ENCODE measurements around the gene ALG14. TPM values are rescaled to one million over a fixed set of nuclear protein-coding genes. Genes with fewer than 3 reads are reported as not detected.

The ALG14 gene, protein sequence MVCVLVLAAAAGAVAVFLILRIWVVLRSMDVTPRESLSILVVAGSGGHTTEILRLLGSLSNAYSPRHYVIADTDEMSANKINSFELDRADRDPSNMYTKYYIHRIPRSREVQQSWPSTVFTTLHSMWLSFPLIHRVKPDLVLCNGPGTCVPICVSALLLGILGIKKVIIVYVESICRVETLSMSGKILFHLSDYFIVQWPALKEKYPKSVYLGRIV
- 10 to 100 TPM; 11.4 to 19.4 TPM for total RNA-seq

DNA sequence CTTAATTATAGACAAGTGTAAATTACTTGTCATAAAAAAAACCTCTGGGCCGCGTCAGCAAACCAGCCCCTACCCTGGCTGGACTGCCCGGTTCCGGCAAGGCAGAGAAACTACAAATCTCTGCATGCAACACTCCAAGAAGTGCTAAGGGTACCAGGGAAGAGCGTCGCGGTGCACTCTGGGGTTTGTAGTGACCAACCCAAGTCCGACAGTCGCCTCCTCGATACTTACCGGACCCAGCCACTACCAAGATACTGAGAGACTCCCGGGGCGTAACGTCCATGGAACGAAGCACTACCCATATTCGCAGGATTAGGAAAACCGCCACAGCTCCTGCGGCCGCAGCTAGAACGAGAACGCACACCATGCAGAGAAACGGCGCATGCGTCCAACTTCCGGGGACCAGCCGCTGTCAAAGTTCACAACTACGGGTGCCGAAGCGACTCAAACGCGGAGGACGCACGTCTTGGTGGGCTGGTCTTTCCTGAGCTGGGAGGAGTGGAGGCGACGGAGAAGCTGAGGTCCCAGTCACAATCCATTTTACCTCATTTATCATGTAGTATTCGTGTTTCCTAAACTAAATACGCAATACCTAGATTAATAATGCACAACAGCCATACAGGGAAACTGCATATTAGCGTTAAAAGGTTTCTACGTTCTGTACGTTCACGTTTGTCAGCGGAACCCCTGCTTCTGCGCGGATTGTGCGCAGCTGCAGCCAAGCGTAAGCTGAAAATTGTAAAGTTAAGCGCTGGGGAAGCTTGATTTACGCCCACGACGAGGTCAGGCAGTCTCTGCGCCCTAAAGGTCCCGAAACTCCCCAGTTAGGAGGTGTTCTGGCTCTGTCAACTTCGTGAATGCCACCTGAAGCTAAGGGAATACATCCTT, at the start of gene ALG14:
Gene ALG14, minus strand, starts transcription at position 420 of the 888 bp plus-strand sequence. Its CDS starts 53 bp downstream, at position 367.
- DNase-seq, result peak; percentile 97
- intact Hi-C loops (cut with DNase I), result loop anchor here (10.0 kb wide), 1 partner anchor 162 kb away; the partner anchor contains the start of gene RWDD3
- Histone ChIP-seq H3K4me3 (peak within 1 kb of the TSS; percentile 50), H3K9ac (ENCODE audit: low read depth in 2 of 2, low read length in 2 of 2) (peak within 1 kb of the TSS; percentile 81 to 93), H3K36me3 (no peaks in the 10 kb centered on the region), H3K27ac (peak within 1 kb of the TSS; percentile 87), H3K4me1 (no peaks in the 10 kb centered on the region), H3K27me3 (no peaks in the 10 kb centered on the region), H3K9me3 (no peaks in the 10 kb centered on the region)
- TF ChIP-seq, protein P1, sequence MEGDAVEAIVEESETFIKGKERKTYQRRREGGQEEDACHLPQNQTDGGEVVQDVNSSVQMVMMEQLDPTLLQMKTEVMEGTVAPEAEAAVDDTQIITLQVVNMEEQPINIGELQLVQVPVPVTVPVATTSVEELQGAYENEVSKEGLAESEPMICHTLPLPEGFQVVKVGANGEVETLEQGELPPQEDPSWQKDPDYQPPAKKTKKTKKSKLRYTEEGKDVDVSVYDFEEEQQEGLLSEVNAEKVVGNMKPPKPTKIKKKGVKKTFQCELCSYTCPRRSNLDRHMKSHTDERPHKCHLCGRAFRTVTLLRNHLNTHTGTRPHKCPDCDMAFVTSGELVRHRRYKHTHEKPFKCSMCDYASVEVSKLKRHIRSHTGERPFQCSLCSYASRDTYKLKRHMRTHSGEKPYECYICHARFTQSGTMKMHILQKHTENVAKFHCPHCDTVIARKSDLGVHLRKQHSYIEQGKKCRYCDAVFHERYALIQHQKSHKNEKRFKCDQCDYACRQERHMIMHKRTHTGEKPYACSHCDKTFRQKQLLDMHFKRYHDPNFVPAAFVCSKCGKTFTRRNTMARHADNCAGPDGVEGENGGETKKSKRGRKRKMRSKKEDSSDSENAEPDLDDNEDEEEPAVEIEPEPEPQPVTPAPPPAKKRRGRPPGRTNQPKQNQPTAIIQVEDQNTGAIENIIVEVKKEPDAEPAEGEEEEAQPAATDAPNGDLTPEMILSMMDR (IDR thresholded peaks at IDR 0.05), result no peak

DNA sequence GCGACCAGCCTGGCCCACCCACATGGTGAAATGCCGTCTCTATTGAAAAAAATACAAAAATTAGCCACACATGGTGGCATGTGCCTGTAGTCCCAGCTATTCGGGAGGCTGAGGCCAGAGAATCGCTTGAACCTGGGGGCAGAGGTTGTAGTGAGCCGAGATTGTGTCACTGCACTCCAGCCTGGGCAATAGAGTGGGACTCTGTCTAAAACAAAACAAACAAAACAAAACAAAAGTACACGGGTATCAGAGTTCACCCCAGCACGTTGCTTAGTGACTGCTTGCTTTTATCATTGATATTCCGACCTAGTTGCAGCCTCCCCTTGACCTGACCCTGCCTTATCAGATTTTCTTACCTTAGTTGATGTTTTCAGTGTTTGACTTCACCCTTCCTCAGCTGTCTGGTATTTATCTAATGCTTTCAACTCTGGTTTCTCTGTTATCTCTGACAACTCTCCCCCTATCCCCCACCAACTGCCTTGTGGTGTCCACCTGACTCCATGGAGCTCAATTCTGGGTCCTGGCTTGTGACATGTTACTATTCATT, 49.5 kb upstream of the ALG14 start:
- TF ChIP-seq, protein P1 (IDR thresholded peaks at IDR 0.05), result no peak
- H3K27me3 ChIP-seq, result no peaks in the 10 kb centered on the region
- DNase-seq, result no peak
- H3K9ac ChIP-seq (ENCODE audit: low read depth in 2 of 2, low read length in 2 of 2), result no peak overlapping the region
- intact Hi-C loops (cut with DNase I), result loop anchor here (10.0 kb wide), 1 partner anchor 113 kb away; the partner anchor contains the start of gene RWDD3
- no peaks in the 10 kb centered on the region for H3K9me3 ChIP-seq
- no peak overlapping the region for H3K27ac ChIP-seq
- no peaks in the 10 kb centered on the region for H3K4me1 ChIP-seq
- no peak overlapping the region for H3K4me3 ChIP-seq
- no peaks in the 10 kb centered on the region for H3K36me3 ChIP-seq

DNA sequence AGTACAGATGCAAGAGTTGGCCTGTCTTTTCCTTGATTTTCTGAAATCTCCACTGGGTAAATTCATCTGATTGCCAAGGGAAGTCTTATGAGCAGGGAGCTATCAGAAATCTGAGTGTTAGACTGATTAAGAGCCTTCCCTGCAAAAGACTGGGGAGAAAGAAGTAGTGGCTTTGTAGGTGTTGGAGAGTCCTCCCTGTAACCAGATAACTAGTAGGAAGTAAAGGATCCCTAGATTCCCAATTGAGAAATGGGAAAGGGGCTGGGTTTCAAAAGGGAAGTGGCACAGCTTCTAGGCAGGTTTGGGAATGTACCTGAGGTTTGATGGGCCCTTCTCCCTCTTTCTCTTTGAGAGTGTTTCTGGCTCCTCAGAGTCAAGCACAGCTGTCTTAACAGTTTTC, 46.5 kb upstream of the ALG14 start:
- intact Hi-C loops (cut with DNase I), result no loop called here
- no peak overlapping the region for H3K4me3 ChIP-seq
- H3K27me3 ChIP-seq, result no peaks in the 10 kb centered on the region
- peak overlapping the region in 1 of 2 donors; percentile 9 for H3K9ac ChIP-seq (ENCODE audit: low read depth in 2 of 2, low read length in 2 of 2)
- no peak for DNase-seq
- TF ChIP-seq, protein P1 (IDR thresholded peaks at IDR 0.05), result no peak
- no peaks in the 10 kb centered on the region for H3K36me3 ChIP-seq
- no peak overlapping the region for H3K27ac ChIP-seq
- no peaks in the 10 kb centered on the region for H3K4me1 ChIP-seq
- H3K9me3 ChIP-seq, result no peaks in the 10 kb centered on the region

DNA sequence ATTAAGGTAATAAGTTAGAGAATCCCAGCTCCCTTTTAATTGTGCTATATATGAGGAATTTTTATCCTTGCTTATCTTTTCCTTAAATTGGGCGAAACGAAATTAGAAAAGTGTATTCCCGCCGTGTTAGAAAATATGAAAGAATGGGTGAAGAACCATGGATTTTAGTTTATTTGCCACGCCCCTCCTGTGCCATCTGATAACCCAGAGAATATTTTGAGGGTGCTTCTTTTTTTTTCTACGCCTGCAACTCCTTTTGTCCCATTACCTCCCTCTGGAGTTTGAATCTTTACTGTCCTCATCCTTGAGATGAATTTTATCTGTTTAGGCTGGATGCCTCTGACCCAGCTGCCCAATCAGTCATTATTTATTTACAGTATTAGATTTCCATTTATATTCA, 46.0 kb upstream of the ALG14 start:
- no peaks in the 10 kb centered on the region for H3K9me3 ChIP-seq
- TF ChIP-seq, protein P1 (IDR thresholded peaks at IDR 0.05), result no peak
- H3K27ac ChIP-seq, result no peak overlapping the region
- H3K4me1 ChIP-seq, result no peaks in the 10 kb centered on the region
- no peak for DNase-seq
- H3K4me3 ChIP-seq, result peak overlapping the region; percentile 81
- H3K9ac ChIP-seq (ENCODE audit: low read depth in 2 of 2, low read length in 2 of 2), result no peak overlapping the region
- no peaks in the 10 kb centered on the region for H3K27me3 ChIP-seq
- H3K36me3 ChIP-seq, result no peaks in the 10 kb centered on the region
- intact Hi-C loops (cut with DNase I), result no loop called here

DNA sequence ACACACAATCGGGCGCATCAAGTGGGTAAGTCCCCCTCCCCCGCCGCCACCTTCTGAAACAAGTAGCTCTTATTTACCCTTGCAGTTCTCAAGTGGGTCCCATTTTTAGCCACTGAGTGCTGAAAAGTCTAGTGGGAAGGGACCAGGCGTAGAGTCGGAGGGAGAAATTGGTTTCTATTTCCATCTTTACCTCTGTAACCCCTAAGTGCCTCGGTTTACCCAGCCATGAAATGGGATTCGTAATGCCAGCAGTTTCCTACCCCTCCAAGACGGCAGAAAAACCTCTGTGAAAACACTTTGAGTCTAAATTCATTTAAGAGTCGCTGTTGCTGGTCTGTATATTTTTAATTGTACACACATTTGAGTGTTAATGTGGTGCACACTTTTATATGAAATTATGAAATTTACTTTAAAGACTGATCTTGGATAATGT, 45.3 kb upstream of the ALG14 start:
- Histone ChIP-seq H3K27ac (no peak overlapping the region), H3K4me3 (peak overlapping the region; percentile 81), H3K9me3 (no peaks in the 10 kb centered on the region), H3K9ac (ENCODE audit: low read depth in 2 of 2, low read length in 2 of 2) (peak overlapping the region; percentile 75 to 86), H3K4me1 (no peaks in the 10 kb centered on the region), H3K36me3 (no peaks in the 10 kb centered on the region), H3K27me3 (no peaks in the 10 kb centered on the region)
- DNase-seq, result no peak
- TF ChIP-seq, protein P1 (IDR thresholded peaks at IDR 0.05), result no peak
- intact Hi-C loops (cut with DNase I), result no loop called here

All from colonic mucosa (tissue), 4 donors.